ENCODE data around the gene ALAD.

Gene ALAD

GRCh38 chr9:113359385-113359784 lies 41.7 kb downstream of the ALAD start:
- no peak overlapping the region for H3K4me2 ChIP-seq (ENCODE audit: low read length)
- no peaks in the 10 kb centered on the region for H3K36me3 ChIP-seq (replicated peaks; ENCODE audit: low read depth, low read length)
- no peaks in the 10 kb centered on the region for H4K20me1 ChIP-seq (ENCODE audit: insufficient read depth, low read length)
- H3K9ac ChIP-seq (ENCODE audit: low read length), result no peak overlapping the region
- H3K79me2 ChIP-seq (ENCODE audit: low read length), result no peaks in the 10 kb centered on the region
- no peaks in the 10 kb centered on the region for H3K4me1 ChIP-seq (ENCODE audit: low read length)
- no peak overlapping the region for H3K4me3 ChIP-seq (ENCODE audit: low read length)
- TF ChIP-seq, protein P1, sequence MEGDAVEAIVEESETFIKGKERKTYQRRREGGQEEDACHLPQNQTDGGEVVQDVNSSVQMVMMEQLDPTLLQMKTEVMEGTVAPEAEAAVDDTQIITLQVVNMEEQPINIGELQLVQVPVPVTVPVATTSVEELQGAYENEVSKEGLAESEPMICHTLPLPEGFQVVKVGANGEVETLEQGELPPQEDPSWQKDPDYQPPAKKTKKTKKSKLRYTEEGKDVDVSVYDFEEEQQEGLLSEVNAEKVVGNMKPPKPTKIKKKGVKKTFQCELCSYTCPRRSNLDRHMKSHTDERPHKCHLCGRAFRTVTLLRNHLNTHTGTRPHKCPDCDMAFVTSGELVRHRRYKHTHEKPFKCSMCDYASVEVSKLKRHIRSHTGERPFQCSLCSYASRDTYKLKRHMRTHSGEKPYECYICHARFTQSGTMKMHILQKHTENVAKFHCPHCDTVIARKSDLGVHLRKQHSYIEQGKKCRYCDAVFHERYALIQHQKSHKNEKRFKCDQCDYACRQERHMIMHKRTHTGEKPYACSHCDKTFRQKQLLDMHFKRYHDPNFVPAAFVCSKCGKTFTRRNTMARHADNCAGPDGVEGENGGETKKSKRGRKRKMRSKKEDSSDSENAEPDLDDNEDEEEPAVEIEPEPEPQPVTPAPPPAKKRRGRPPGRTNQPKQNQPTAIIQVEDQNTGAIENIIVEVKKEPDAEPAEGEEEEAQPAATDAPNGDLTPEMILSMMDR (IDR thresholded peaks at IDR 0.05; ENCODE audit: low read depth, low read length), result no peak
- TF ChIP-seq EZH2phosphoT487 (IDR thresholded peaks at IDR 0.05; ENCODE audit: low read depth), result no peak
- H3K9me3 ChIP-seq (ENCODE audit: insufficient read depth, low read length), result no peaks in the 10 kb centered on the region
- H2AFZ ChIP-seq (ENCODE audit: low read depth, low read length), result no peak overlapping the region
- no peaks in the 10 kb centered on the region for H3K27me3 ChIP-seq (ENCODE audit: low read depth, low read length)
- H3K27ac ChIP-seq (ENCODE audit: low read length), result no peak overlapping the region

DNA sequence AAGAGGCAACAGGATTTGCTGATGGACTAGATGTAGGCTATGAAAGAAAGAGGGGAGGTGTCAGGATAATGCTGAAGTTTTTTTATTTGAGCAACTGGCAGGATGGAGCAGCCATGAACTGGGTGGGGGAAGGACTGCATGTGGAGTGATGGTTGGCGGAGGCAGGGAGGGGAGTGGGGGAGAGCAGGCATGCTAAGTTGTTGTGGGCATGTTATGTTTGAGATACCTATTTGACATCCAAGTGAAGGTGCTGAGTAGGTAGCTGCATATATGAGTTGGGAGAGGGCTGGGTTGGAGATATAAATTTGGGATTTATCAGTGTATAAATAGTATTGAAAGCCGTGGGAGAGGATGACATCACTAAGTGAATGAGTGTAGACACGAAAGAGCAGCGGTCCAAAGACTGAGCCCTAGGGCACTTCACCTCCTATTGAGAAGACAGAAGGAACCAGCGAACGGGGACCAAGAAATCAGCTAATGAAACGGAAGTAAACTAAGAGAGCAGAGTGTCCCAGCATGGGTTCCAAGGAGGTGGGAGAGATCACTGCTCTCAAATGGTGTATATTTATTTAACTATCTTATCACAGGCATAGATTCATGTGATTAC lies 44.3 kb downstream of the ALAD start:
- no peak overlapping the region for H3K4me2 ChIP-seq (ENCODE audit: low read length)
- no peak overlapping the region for H3K27ac ChIP-seq (ENCODE audit: low read length)
- no peaks in the 10 kb centered on the region for H4K20me1 ChIP-seq (ENCODE audit: insufficient read depth, low read length)
- no peaks in the 10 kb centered on the region for H3K36me3 ChIP-seq (replicated peaks; ENCODE audit: low read depth, low read length)
- no peaks in the 10 kb centered on the region for H3K27me3 ChIP-seq (ENCODE audit: low read depth, low read length)
- no peak overlapping the region for H3K4me3 ChIP-seq (ENCODE audit: low read length)
- no peak overlapping the region for H2AFZ ChIP-seq (ENCODE audit: low read depth, low read length)
- H3K9me3 ChIP-seq (ENCODE audit: insufficient read depth, low read length), result no peaks in the 10 kb centered on the region
- TF ChIP-seq, protein P1 (IDR thresholded peaks at IDR 0.05; ENCODE audit: low read depth, low read length), result no peak
- TF ChIP-seq EZH2phosphoT487 (IDR thresholded peaks at IDR 0.05; ENCODE audit: low read depth), result no peak
- H3K4me1 ChIP-seq (ENCODE audit: low read length), result peaks cover 11% of the 10 kb centered on the region
- H3K9ac ChIP-seq (ENCODE audit: low read length), result no peak overlapping the region
- no peaks in the 10 kb centered on the region for H3K79me2 ChIP-seq (ENCODE audit: low read length)

GRCh38 chr9:113355040-113355596 lies 46.0 kb downstream of the ALAD start:
- Histone ChIP-seq H3K79me2 (ENCODE audit: low read length) (no peaks in the 10 kb centered on the region), H3K9ac (ENCODE audit: low read length) (no peak overlapping the region), H3K27me3 (ENCODE audit: low read depth, low read length) (no peaks in the 10 kb centered on the region), H3K4me1 (ENCODE audit: low read length) (peaks cover 26% of the 10 kb centered on the region), H3K27ac (ENCODE audit: low read length) (no peak overlapping the region), H3K4me3 (ENCODE audit: low read length) (no peak overlapping the region), H2AFZ (ENCODE audit: low read depth, low read length) (no peak overlapping the region), H3K9me3 (ENCODE audit: insufficient read depth, low read length) (no peaks in the 10 kb centered on the region), H3K36me3 (replicated peaks; ENCODE audit: low read depth, low read length) (no peaks in the 10 kb centered on the region), H4K20me1 (ENCODE audit: insufficient read depth, low read length) (no peaks in the 10 kb centered on the region), H3K4me2 (ENCODE audit: low read length) (no peak overlapping the region)
- TF ChIP-seq, protein P1 (IDR thresholded peaks at IDR 0.05; ENCODE audit: low read depth, low read length), result peak; percentile 45
- no peak for TF ChIP-seq EZH2phosphoT487 (IDR thresholded peaks at IDR 0.05; ENCODE audit: low read depth)

DNA sequence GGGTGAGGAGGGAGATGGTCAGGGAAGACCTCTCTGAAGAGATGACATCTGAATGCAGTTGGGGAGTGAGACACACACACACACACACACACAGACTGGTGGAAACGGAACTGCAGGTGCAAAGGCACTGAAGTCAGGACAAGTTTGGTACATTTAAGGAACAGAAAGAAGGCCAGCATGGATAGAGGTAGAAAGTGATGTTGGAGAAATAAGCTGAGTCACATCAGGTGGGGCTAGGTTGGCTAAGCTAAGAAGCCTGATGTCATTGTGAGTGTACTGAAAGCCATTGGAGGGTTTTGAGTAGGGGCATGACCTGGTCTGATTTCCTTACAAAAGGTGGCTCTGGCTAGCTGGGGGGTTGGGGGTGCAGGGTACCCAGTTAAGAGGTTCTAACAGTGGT lies 48.7 kb downstream of the ALAD start:
- H3K9ac ChIP-seq (ENCODE audit: low read length), result no peak overlapping the region
- no peaks in the 10 kb centered on the region for H3K9me3 ChIP-seq (ENCODE audit: insufficient read depth, low read length)
- H2AFZ ChIP-seq (ENCODE audit: low read depth, low read length), result no peak overlapping the region
- H3K36me3 ChIP-seq (replicated peaks; ENCODE audit: low read depth, low read length), result no peaks in the 10 kb centered on the region
- no peaks in the 10 kb centered on the region for H3K27me3 ChIP-seq (ENCODE audit: low read depth, low read length)
- TF ChIP-seq, protein P1 (IDR thresholded peaks at IDR 0.05; ENCODE audit: low read depth, low read length), result no peak
- no peak for TF ChIP-seq EZH2phosphoT487 (IDR thresholded peaks at IDR 0.05; ENCODE audit: low read depth)
- H3K27ac ChIP-seq (ENCODE audit: low read length), result peak overlapping the region; percentile 90; the same call in 1 of the 2 replicates
- peak overlapping the region; percentile 26; the same call in 1 of the 2 replicates for H3K4me2 ChIP-seq (ENCODE audit: low read length)
- peaks cover 30% of the 10 kb centered on the region for H3K4me1 ChIP-seq (ENCODE audit: low read length)
- H3K79me2 ChIP-seq (ENCODE audit: low read length), result no peaks in the 10 kb centered on the region
- H3K4me3 ChIP-seq (ENCODE audit: low read length), result no peak overlapping the region
- H4K20me1 ChIP-seq (ENCODE audit: insufficient read depth, low read length), result no peaks in the 10 kb centered on the region

Measured in OCI-LY3 (cell line).